ENCODE measurements around the gene IGSF3.
"Not testable (repeated sequence)": the region's sequence is repeated elsewhere in the genome, so short reads cannot be mapped to it uniquely, and the experiment has no call there.

The IGSF3 gene

GRCh38 chr1:116572099-116572498, 95.4 kb downstream of the IGSF3 start:
- DNase-seq: no peak

GRCh38 chr1:116571215-116571919, 96.2 kb downstream of the IGSF3 start:
- no peak for DNase-seq

- peak; percentile 88 for DNase-seq
Measured at GRCh38 chr1:116570358-116571214, 96.9 kb downstream of the IGSF3 start, which contains the start of gene CD58. Gene CD58 (minus strand): TSS chr1:116571026. CDS start chr1:116570972, 54 bp downstream.

GRCh38 chr1:116569776-116570357, 97.7 kb downstream of the IGSF3 start:
- DNase-seq: peak; percentile 18

GRCh38 chr1:116569381-116569670, 98.2 kb downstream of the IGSF3 start:
- DNase-seq: no peak

- DNase-seq: no peak
Measured at GRCh38 chr1:116568662-116569380, 98.7 kb downstream of the IGSF3 start.

GRCh38 chr1:116567790-116568661, 99.5 kb downstream of the IGSF3 start:
- no peak for DNase-seq

- DNase-seq: no peak
Measured at GRCh38 chr1:116565222-116565621, 102.3 kb downstream of the IGSF3 start.

- DNase-seq: no peak
Measured at GRCh38 chr1:116564426-116564825, 103.1 kb downstream of the IGSF3 start.

GRCh38 chr1:116562465-116562864, 105.1 kb downstream of the IGSF3 start:
- not testable (repeated sequence) for DNase-seq

GRCh38 chr1:116561563-116561962, 106.0 kb downstream of the IGSF3 start:
- DNase-seq: no peak

- DNase-seq: no peak
Measured at GRCh38 chr1:116560704-116561490, 106.6 kb downstream of the IGSF3 start.

- DNase-seq: no peak
Measured at GRCh38 chr1:116559304-116559761, 108.2 kb downstream of the IGSF3 start.

GRCh38 chr1:116558571-116558970, 109.0 kb downstream of the IGSF3 start:
- DNase-seq: no peak

GRCh38 chr1:116558140-116558549, 109.4 kb downstream of the IGSF3 start:
- DNase-seq: no peak

GRCh38 chr1:116557323-116557878, 110.1 kb downstream of the IGSF3 start:
- no peak for DNase-seq

GRCh38 chr1:116556289-116557006, 111.1 kb downstream of the IGSF3 start:
- no peak for DNase-seq

GRCh38 chr1:116554924-116555323, 112.6 kb downstream of the IGSF3 start:
- DNase-seq: no peak

GRCh38 chr1:116553386-116554115, 114.0 kb downstream of the IGSF3 start:
- DNase-seq: no peak

All from NCI-H774 (cell line).